Trophoblast cell (in vitro differentiated cells and primary cell): ENCODE data around the gene MINDY1.

Experiments
- DNase-seq, 2 donors: peaks; one replicate each; pipeline ENCODE4 v3.0.0-alpha.2; 2016
- H2AFZ ChIP-seq: 2 replicates; pipeline ENCODE4 v1.6.1; 2013; ENCODE audit warnings: low read length, moderate library complexity, mild to moderate bottlenecking; ENCODE audit not compliant: insufficient read depth, poor library complexity
- H2AK5ac ChIP-seq: 2 replicates; pipeline ENCODE4 v1.6.1; 2013; ENCODE audit warnings: mild to moderate bottlenecking, low read length
- H2BK120ac ChIP-seq: 2 replicates; pipeline ENCODE4 v1.6.1; 2013; ENCODE audit warnings: low read length, mild to moderate bottlenecking, moderate library complexity; ENCODE audit not compliant: insufficient read depth, poor library complexity
- H2BK12ac ChIP-seq: 2 replicates; pipeline ENCODE4 v1.6.1; 2013; ENCODE audit warnings: mild to moderate bottlenecking, low read length, moderate library complexity
- H2BK5ac ChIP-seq: 2 replicates; pipeline ENCODE4 v1.6.1; 2013; ENCODE audit warnings: low read length, low read depth, moderate library complexity, mild to moderate bottlenecking; ENCODE audit not compliant: poor library complexity
- H3K14ac ChIP-seq: 2 replicates; pipeline ENCODE4 v1.6.1; 2013; ENCODE audit warnings: mild to moderate bottlenecking, low read length
- H3K18ac ChIP-seq: 2 replicates; pipeline ENCODE4 v1.6.1; 2013; ENCODE audit warnings: mild to moderate bottlenecking, low read length
- H3K23ac ChIP-seq: 2 replicates; pipeline ENCODE4 v1.6.1; 2013; ENCODE audit warnings: low read length
- H3K27ac ChIP-seq: 2 replicates; pipeline ENCODE4 v1.5.1; 2013; ENCODE audit warnings: low read depth, mild to moderate bottlenecking, inconsistent platforms, low read length, moderate library complexity
- H3K27me3 ChIP-seq: 2 replicates; pipeline ENCODE4 v1.6.1; 2013; ENCODE audit warnings: inconsistent platforms, mild to moderate bottlenecking, low read length, moderate library complexity; ENCODE audit not compliant: insufficient read depth
- H3K36me3 ChIP-seq, 2 experiments: 1 replicate in 1 of 2; 2 replicates in 1 of 2; pipeline ENCODE4 v1.6.1; 2013; ENCODE audit warnings: low read length in 2 of 2, mild to moderate bottlenecking in 2 of 2, moderate library complexity in 1 of 2; ENCODE audit not compliant: insufficient read depth in 2 of 2, control insufficient read depth in 1 of 2
- H3K4ac ChIP-seq: 2 replicates; pipeline ENCODE4 v1.6.1; 2013; ENCODE audit warnings: low read depth, mild to moderate bottlenecking, low read length, moderate library complexity
- H3K4me1 ChIP-seq, 2 experiments: 1 replicate in 1 of 2; 2 replicates in 1 of 2; pipeline ENCODE4 v1.6.1; 2013; ENCODE audit warnings: low read length in 2 of 2, mild to moderate bottlenecking in 2 of 2, moderate library complexity in 1 of 2; ENCODE audit not compliant: insufficient read depth in 2 of 2, control insufficient read depth in 1 of 2
- H3K4me2 ChIP-seq: 2 replicates; pipeline ENCODE4 v1.6.1; 2013; ENCODE audit warnings: inconsistent platforms, mild to moderate bottlenecking, low read length, moderate library complexity
- H3K4me3 ChIP-seq: 2 replicates; pipeline ENCODE4 v1.5.1; 2013; ENCODE audit warnings: mild to moderate bottlenecking, low read depth, low read length, inconsistent platforms
- H3K79me1 ChIP-seq: one replicate; pipeline ENCODE4 v1.6.1; 2013; ENCODE audit warnings: low read length
- H3K79me2 ChIP-seq: 2 replicates; pipeline ENCODE4 v1.6.1; 2013; ENCODE audit warnings: low read length, mild to moderate bottlenecking; ENCODE audit not compliant: control insufficient read depth, insufficient read depth, poor library complexity
- H3K9ac ChIP-seq: 2 replicates; pipeline ENCODE4 v1.6.1; 2013; ENCODE audit warnings: mild to moderate bottlenecking, low read length
- H3K9me3 ChIP-seq: 2 replicates; pipeline ENCODE4 v1.6.1; 2013; ENCODE audit warnings: low read depth, mild to moderate bottlenecking, control low read depth, inconsistent platforms, low read length; ENCODE audit not compliant: insufficient read depth
- H4K12ac ChIP-seq: 2 replicates; pipeline ENCODE4 v1.6.1; 2013; ENCODE audit warnings: low read depth, mild to moderate bottlenecking, low read length, moderate library complexity
- H4K8ac ChIP-seq: 2 replicates; pipeline ENCODE4 v1.6.1; 2013; ENCODE audit warnings: low read depth, mild to moderate bottlenecking, low read length, moderate library complexity
- H4K91ac ChIP-seq: one replicate; pipeline ENCODE4 v1.6.1; 2013; ENCODE audit warnings: low read depth, mild to moderate bottlenecking, low read length, moderate library complexity
- WGBS: extraction: QIAGEN DNeasy Blood & Tissue Kit; methylation state at CpG from one replicate; pipeline ENCODE4 v1.1.7; 2013; ENCODE audit warnings: missing lambda C conversion rate; ENCODE audit not compliant: insufficient read length, insufficient coverage; ENCODE audit errors: extremely low coverage; 5-methylcytosine and 5-hydroxymethylcytosine counted together

The MINDY1 gene

GRCh38 chr1:150971583-150972416 is 34.9 kb downstream of the MINDY1 start:
- DNase-seq = no peak
- Histone ChIP-seq H3K9me3 (no peaks in the 10 kb centered on the region), H3K27me3 (no peaks in the 10 kb centered on the region), H3K27ac (no peak overlapping the region), H2BK5ac (no peak overlapping the region), H3K36me3 (peaks cover 21 to 22% of the 10 kb centered on the region in 2 experiments), H3K4ac (peak overlapping the region; percentile 39), H3K4me2 (peak overlapping the region; percentile 30), H3K4me3 (no peak overlapping the region), H4K91ac (no peak overlapping the region), H2AFZ (no peak overlapping the region), H3K23ac (no peak overlapping the region), H2BK120ac (no peak overlapping the region), H3K4me1 (peaks cover 30 to 32% of the 10 kb centered on the region in 2 experiments), H3K18ac (no peak overlapping the region), H3K9ac (no peak overlapping the region), H3K79me2 (peaks cover 18% of the 10 kb centered on the region), H3K79me1 (peaks cover 10% of the 10 kb centered on the region), H2AK5ac (no peak overlapping the region), H2BK12ac (no peak overlapping the region), H4K12ac (no peak overlapping the region), H4K8ac (no peak overlapping the region), H3K14ac (no peak overlapping the region)
- no CpG with 5 or more reads among the region's 6 CpGs for WGBS

DNA sequence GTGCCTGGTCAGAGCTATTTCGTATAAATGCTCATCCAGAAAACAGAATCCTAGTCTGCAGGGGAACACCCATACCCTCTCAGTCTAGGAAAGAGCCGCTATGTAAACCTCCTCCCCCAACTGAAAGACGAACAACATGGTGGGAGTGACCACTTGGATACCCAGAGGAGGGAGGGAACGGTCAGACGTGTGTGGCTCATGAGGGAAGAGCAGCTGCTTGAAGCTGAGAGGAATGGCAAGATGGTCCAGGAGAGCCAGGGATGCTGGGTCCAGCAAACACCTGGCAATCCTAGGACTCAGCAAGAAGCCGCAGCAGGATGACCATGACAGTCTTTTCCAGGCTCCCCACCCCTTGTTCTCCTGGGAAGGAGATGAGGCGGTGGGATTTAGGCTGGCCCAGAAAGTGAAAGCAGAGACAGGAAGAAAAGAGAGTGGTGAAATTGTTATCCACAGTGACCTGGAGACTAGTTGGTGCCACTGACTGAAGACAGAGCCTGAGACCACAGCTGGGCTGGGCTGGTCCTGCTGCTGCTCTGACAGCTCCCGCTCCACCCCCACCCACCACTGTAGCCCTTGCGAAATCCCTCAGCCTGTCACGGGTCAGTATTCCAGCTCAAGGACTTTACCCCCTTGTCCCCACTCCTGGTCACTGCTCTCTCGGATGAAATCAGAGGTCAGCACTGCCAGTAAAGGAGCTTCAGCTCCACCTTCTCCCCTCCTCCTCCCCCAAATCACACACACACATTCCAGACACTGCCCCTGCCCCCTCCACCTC is 35.7 kb downstream of the MINDY1 start:
- Histone ChIP-seq H2AFZ (no peak overlapping the region), H3K23ac (no peak overlapping the region), H3K9me3 (no peaks in the 10 kb centered on the region), H3K27me3 (no peaks in the 10 kb centered on the region), H3K27ac (no peak overlapping the region), H2BK5ac (no peak overlapping the region), H2BK12ac (no peak overlapping the region), H3K14ac (no peak overlapping the region), H3K4me3 (no peak overlapping the region), H3K36me3 (peaks cover 27 to 30% of the 10 kb centered on the region in 2 experiments), H2AK5ac (no peak overlapping the region), H2BK120ac (no peak overlapping the region), H4K91ac (no peak overlapping the region), H4K12ac (no peak overlapping the region), H3K4me1 (peaks cover 30 to 32% of the 10 kb centered on the region in 2 experiments), H3K79me2 (peaks cover 18% of the 10 kb centered on the region), H3K79me1 (peaks cover 10% of the 10 kb centered on the region), H4K8ac (no peak overlapping the region), H3K4me2 (peak overlapping the region; percentile 8), H3K9ac (no peak overlapping the region), H3K4ac (peak overlapping the region; percentile 47), H3K18ac (peak overlapping the region; percentile 51)
- DNase-seq = peak in 1 of 2 donors; percentile 10
- no CpG with 5 or more reads among the region's 11 CpGs for WGBS

GRCh38 chr1:150969626-150970025 is 37.1 kb downstream of the MINDY1 start:
- no peak overlapping the region for H4K91ac ChIP-seq
- no peak overlapping the region for H3K27ac ChIP-seq
- H3K27me3 ChIP-seq = no peaks in the 10 kb centered on the region
- H3K23ac ChIP-seq = no peak overlapping the region
- H3K4me2 ChIP-seq = no peak overlapping the region
- no peak overlapping the region for H2AFZ ChIP-seq
- no peak overlapping the region for H3K18ac ChIP-seq
- H2BK5ac ChIP-seq = no peak overlapping the region
- DNase-seq = no peak
- H3K36me3 ChIP-seq = peaks cover 38 to 40% of the 10 kb centered on the region in 2 experiments
- H3K4me3 ChIP-seq = no peak overlapping the region
- peaks cover 8% of the 10 kb centered on the region for H3K79me1 ChIP-seq
- no peak overlapping the region for H3K14ac ChIP-seq
- no peak overlapping the region for H2BK120ac ChIP-seq
- H4K8ac ChIP-seq = no peak overlapping the region
- no peak overlapping the region for H3K9ac ChIP-seq
- peaks cover 18% of the 10 kb centered on the region for H3K79me2 ChIP-seq
- H2BK12ac ChIP-seq = no peak overlapping the region
- peaks cover 29 to 30% of the 10 kb centered on the region in 2 experiments for H3K4me1 ChIP-seq
- WGBS = no CpG with 5 or more reads among the region's 3 CpGs
- H3K9me3 ChIP-seq = no peaks in the 10 kb centered on the region
- H2AK5ac ChIP-seq = no peak overlapping the region
- peak overlapping the region; percentile 22 for H3K4ac ChIP-seq
- H4K12ac ChIP-seq = no peak overlapping the region

DNA sequence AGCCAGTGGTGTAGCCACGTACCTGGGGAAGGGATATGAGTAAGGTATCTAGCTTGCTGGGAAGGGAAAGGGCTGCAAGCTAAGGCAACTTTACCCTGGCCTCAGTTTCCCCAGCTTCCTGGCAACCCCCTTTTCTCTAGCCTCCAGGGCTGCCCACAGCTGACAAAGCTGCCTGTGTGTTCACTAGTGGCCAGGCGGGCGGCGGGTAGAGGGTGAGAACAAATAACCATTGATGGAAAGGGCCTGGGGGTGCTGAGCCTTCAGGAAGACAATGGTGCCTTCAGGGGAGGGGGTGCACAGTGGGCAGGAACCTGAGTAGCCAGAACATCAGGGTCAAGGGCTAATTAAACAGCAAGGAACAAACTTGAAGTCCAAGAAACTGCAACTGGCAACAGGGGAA is 38.2 kb downstream of the MINDY1 start:
- no peak overlapping the region for H3K27ac ChIP-seq
- H3K4me1 ChIP-seq = peaks cover 29 to 32% of the 10 kb centered on the region in 2 experiments
- H2BK12ac ChIP-seq = no peak overlapping the region
- no peak overlapping the region for H2BK5ac ChIP-seq
- H3K9me3 ChIP-seq = no peaks in the 10 kb centered on the region
- no peak overlapping the region for H2AFZ ChIP-seq
- peaks cover 45 to 50% of the 10 kb centered on the region in 2 experiments for H3K36me3 ChIP-seq
- H4K8ac ChIP-seq = no peak overlapping the region
- H3K79me2 ChIP-seq = peaks cover 10% of the 10 kb centered on the region
- DNase-seq = no peak
- H3K27me3 ChIP-seq = no peaks in the 10 kb centered on the region
- H3K79me1 ChIP-seq = no peaks in the 10 kb centered on the region
- no peak overlapping the region for H3K9ac ChIP-seq
- H3K4me3 ChIP-seq = no peak overlapping the region
- no peak overlapping the region for H3K4ac ChIP-seq
- no peak overlapping the region for H4K12ac ChIP-seq
- H3K14ac ChIP-seq = no peak overlapping the region
- peak overlapping the region; percentile 25 for H3K18ac ChIP-seq
- no peak overlapping the region for H2BK120ac ChIP-seq
- no peak overlapping the region for H3K4me2 ChIP-seq
- H4K91ac ChIP-seq = no peak overlapping the region
- H3K23ac ChIP-seq = no peak overlapping the region
- no peak overlapping the region for H2AK5ac ChIP-seq
- no CpG with 5 or more reads among the region's 4 CpGs for WGBS
